Activated CD4-positive, alpha-beta T cell treated with anti-CD3 and anti-CD28 coated beads, Interleukin-2, Interleukin-4, amounts not matched to agents 100 ng/mL and 50 ng/mL, durations not matched to agents 16 hours and 8 hours (primary cell): Measurements from ENCODE around the gene MAP1LC3B.

Experiments used
- DNase-seq: peaks from one replicate; pipeline ENCODE4 v3.0.0-alpha.2; 2020; ENCODE audit warnings: low spot score

MAP1LC3B gene

GRCh38 chr16:87391950-87392820 lies at the start of gene MAP1LC3B:
TSS of gene MAP1LC3B (plus strand) at chr16:87392336. CDS start at chr16:87392428, 92 bp downstream.
- peak; percentile 97 for DNase-seq

DNA sequence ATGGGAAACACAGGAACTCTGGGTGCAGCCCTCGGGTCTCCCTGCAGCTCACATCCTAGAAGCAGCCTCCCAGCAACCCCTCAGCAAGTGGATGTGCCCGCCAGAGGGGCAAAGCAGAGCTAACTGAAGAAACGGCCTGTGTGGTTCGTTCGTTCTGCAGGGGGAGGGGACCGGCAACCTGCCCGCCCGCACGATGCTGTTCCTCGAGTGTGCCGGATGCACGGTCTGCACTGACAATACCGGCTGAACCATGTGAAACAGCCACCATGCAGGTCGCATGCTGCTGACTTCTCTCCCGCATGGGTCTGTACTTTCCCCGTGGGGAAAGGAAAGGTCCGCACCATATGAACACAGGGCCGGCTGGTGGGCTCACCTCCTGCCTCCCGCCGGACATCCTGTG lies 49.6 kb upstream of the MAP1LC3B start:
- DNase-seq = no peak

DNA sequence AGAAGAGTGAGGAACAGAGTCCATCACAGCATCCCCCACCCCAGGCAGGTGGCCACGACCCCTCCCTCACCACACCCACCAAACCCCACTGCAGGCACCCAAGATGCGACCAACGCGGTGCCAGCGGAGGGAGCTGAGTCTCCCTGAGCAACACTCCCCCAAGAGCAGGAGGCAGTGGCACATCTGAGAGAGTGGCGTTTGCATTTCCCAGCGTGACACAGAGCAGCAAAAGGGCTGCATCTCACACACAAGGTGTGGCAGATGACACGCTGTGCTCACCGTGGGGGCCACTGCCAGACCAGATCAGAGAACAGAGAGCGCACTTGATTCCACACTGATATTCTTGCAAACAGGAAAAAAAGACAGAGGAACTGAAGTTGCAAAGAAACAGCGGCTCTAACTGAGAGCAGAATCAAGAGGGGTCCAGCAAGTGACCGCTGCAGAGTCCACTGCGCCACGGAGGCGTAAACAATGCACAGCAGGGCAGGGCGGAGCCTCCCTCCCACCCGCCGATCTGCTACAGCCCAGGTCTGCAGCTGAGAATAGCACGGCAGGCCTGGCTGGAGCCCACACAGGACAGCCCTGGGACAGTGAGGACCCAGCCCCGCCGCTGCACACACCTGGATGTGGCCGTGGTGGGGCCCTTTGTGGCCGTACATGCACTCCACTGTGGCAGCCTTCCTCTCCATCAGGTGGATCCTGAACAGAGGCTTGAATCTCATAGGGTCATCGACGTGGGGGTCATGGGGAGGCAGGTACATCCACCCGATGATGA lies 49.0 kb upstream of the MAP1LC3B start:
- DNase-seq = no peak

- DNase-seq = no peak
These were observed 48.4 kb upstream of the MAP1LC3B start for GRCh38 chr16:87343753-87344050.

GRCh38 chr16:87344165-87344930 lies 47.8 kb upstream of the MAP1LC3B start:
- DNase-seq = no peak

- DNase-seq = peak; percentile 39
These were observed 47.1 kb upstream of the MAP1LC3B start for GRCh38 chr16:87344931-87345631.

DNA sequence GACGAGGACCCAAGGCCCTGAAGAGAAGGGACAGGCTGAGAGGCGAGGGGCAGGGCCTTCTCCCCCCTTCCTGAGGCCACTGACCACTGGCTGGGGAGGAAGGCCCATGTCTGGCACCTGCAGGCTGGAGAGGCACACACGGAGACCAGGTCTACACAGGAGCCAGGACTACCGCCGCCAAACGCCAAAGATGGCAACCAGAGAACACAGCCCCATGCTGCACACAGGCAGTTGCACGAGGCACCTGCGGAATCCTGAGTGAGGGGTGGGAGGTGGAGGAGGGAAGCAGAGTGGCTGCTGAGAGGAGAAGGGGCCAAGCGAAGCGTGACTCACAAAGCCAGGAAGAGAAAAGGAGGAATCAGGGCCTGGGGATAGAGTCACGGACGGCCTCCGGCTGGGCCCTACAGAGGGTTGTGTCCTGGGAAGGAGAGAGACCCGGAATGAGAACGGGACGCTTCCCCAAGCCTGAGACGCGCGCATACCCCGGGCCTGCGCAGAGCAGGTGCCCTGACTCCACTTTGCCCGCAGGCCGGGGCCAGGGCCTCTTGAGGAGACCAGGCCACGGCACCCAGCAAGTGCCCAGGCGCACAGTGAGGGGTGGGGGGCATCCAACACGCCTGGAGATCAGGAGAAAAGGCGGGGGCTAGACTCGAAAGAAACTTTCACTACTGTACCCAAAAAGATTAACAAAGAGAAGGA lies 46.3 kb upstream of the MAP1LC3B start:
- DNase-seq = no peak

GRCh38 chr16:87346517-87347060 lies 45.5 kb upstream of the MAP1LC3B start:
- no peak for DNase-seq

- no peak for DNase-seq
These were observed 44.1 kb upstream of the MAP1LC3B start for GRCh38 chr16:87347932-87348615.

DNA sequence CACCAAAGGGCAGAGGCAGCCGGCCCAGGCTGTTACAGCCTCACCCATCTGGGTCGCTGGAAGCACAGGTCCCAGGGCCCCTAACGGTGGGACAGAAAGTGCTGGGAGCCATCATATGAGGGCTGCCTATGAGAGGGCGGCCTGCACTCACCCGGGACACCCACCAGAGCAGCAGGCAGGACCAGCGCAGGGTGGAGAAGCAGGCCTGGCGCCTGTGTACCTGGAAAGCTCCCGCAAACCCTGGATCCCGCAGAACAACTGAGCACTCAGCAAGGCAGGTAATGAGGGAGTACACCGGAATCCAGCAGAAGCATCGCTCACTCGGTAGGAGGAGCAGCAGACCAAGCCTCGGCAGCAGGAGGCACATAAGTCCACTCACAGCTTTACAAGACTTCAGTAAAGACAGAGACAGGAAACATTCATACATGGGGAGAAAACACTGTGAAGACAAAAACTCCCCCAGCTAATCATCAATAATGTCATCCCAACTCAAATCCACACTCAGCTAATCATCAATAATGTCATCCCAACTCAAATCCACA lies 43.4 kb upstream of the MAP1LC3B start:
- no peak for DNase-seq

DNA sequence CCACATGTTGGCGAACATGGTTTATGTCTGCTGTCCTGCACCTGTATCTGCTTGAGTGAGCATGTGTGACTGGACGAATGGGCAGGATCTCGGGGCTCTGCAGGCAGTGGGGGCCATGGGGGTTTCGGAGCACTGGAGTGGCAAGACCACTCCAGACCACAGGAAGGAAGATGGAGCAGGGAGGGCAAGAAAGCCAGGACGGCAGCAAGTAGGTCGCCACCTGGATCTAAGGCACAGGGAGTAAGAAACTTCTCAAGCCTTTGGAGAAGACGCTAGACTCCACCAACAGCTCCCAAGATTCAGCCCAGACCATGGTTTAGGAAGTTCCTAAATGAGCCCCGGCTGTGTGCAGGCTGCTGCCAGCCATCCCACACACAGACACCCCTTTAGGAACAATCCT lies 42.1 kb upstream of the MAP1LC3B start:
- no peak for DNase-seq

DNA sequence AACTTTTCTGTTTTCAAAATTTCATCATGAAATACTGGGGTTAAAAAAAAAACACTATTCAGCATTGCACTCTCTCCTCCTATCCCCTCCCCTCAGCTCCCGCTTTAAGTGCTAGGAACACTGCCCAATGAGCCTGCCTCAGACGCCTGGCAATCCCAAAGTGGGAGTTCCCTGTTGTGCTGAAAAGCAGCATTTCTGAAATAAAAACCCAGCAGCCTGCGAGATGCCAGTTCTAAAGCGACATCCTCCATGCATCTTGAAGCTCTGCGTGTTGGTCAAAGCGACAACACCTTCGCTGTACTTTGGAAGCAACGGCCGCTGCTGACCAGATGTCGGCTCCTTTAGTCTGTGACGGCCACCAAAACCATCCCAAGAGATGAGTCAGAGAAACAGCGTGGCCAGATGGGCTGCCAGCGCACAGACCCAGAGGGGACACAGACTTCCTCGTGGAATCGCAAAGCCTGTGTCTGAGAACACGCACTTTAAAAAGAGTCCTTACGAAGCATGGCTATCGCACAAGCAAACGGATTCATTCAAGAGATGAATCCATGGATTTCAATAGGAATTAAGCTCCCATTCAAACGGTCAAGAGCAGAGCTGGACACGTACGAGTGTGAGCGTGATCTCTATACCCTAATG lies 41.3 kb upstream of the MAP1LC3B start:
- DNase-seq = no peak

GRCh38 chr16:87351320-87351698 lies 40.8 kb upstream of the MAP1LC3B start:
- no peak for DNase-seq

GRCh38 chr16:87352818-87353217 lies 39.3 kb upstream of the MAP1LC3B start:
- DNase-seq = no peak

DNA sequence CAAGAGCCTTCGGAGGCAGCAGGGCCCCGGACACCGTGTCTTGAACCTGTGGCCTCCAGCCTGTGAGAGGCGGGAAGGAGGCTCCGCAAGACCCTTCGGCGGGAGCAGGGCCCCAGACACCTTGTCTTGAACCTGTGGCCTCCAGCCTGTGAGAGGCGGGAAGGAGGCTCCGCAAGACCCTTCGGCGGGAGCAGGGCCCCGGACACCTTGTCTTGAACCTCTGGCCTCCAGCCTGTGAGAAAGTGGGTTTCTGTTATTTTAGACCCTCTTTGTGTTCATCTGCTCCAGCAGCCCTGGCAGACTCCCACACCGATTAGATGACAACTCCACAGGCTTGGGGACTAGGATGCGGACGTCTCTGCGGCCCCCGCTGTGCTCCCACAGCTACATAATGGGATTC lies 38.5 kb upstream of the MAP1LC3B start:
- DNase-seq = no peak

GRCh38 chr16:87356491-87356853 lies 35.7 kb upstream of the MAP1LC3B start:
- DNase-seq = no peak

DNA sequence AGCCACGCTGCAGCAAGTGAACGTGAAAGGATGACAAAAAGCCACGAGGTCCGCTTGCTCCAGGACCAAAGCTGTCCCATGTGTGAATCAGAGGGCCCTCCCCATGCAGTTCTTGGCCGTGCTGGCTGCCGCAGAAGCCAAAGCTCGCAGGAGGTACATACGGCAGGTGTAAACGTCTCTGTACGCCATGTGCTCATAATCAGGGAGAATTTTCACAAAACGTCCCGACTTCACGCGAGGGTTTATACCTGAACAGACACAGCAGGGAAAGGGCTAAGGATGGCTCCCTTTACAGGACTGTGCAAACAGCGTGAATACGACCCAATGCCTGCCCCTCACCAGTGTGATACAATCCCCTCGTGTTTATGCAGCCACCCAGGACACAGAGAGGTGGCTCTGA lies 33.9 kb upstream of the MAP1LC3B start:
- no peak for DNase-seq

GRCh38 chr16:87358696-87359095 lies 33.4 kb upstream of the MAP1LC3B start:
- DNase-seq = no peak

GRCh38 chr16:87359121-87359520 lies 33.0 kb upstream of the MAP1LC3B start:
- no peak for DNase-seq
